GM19099 (cell line): ENCODE measurements around the gene MAPK1IP1L.

Source experiments
- POLR2A ChIP-seq: IDR thresholded peaks from 3 replicates; pipeline ENCODE4 v1.6.1; 2011; ENCODE audit warnings: low read depth; ENCODE audit not compliant: insufficient read length; ENCODE audit errors: extremely low read depth

Gene MAPK1IP1L

GRCh38 chr14:55051423-55052268 is at the start of gene MAPK1IP1L:
MAPK1IP1L (plus strand) TSS chr14:55051647; CDS start chr14:55061684, 10,037 bp downstream.
- peak; percentile 99 for TF ChIP-seq POLR2A

- no peak for TF ChIP-seq POLR2A
Measured at GRCh38 chr14:55005071-55005470, 46.4 kb upstream of the MAPK1IP1L start.

GRCh38 chr14:55015006-55015405 is 36.4 kb upstream of the MAPK1IP1L start:
- no peak for TF ChIP-seq POLR2A

- no peak for TF ChIP-seq POLR2A
Measured at GRCh38 chr14:55019968-55020554, 31.4 kb upstream of the MAPK1IP1L start.

GRCh38 chr14:55025948-55026347 is 25.5 kb upstream of the MAPK1IP1L start:
- no peak for TF ChIP-seq POLR2A

- TF ChIP-seq POLR2A = no peak
Measured at GRCh38 chr14:55026441-55026792, 25.0 kb upstream of the MAPK1IP1L start.

- TF ChIP-seq POLR2A = peak; percentile 88
Measured at GRCh38 chr14:55026793-55027561, 24.5 kb upstream of the MAPK1IP1L start, which contains the start of the genes SOCS4 and WDHD1. SOCS4 (plus strand) TSS chr14:55027236; CDS start chr14:55043042, 15,806 bp downstream. WDHD1 (minus strand) TSS chr14:55027099; CDS start chr14:55026787, 312 bp downstream.

GRCh38 chr14:55028066-55028465 is 23.4 kb upstream of the MAPK1IP1L start:
- TF ChIP-seq POLR2A = no peak

- TF ChIP-seq POLR2A = no peak
Measured at GRCh38 chr14:55028476-55028875, 23.0 kb upstream of the MAPK1IP1L start.

- TF ChIP-seq POLR2A = no peak
Measured at GRCh38 chr14:55031190-55031589, 20.3 kb upstream of the MAPK1IP1L start.

GRCh38 chr14:55038708-55039107 is 12.7 kb upstream of the MAPK1IP1L start:
- TF ChIP-seq POLR2A = no peak

GRCh38 chr14:55043528-55043927 is 7.9 kb upstream of the MAPK1IP1L start:
- no peak for TF ChIP-seq POLR2A

GRCh38 chr14:55045087-55045486 is 6.4 kb upstream of the MAPK1IP1L start:
- TF ChIP-seq POLR2A = no peak

GRCh38 chr14:55047301-55048053 is 4.0 kb upstream of the MAPK1IP1L start:
- TF ChIP-seq POLR2A = no peak
